Activated T-cell treated with anti-CD3 and anti-CD28 coated beads, Interleukin-2, amount 50 U/mL, for 72 hours (primary cell): ENCODE results near the gene MAP7D1. TPM values are rescaled to one million over a fixed set of nuclear protein-coding genes. Genes with fewer than 3 reads are reported as not detected.
A peak's percentile ranks its signal among the peaks of the same experiment; 100 is the strongest.

Experiments used
- ATAC-seq, 2 donors: fragments of 150-1000 bp; cut with Tn5 transposase; replicated peaks in 1 of 2; 2 replicates each; pipeline ENCODE4 v1.10.0; 2021; ENCODE audit warnings: moderate library complexity in 2 of 2, mild to moderate bottlenecking in 1 of 2
- DNase-seq, 2 donors: peaks; one replicate each; pipeline ENCODE4 v3.0.0; 2021 to 2022; ENCODE audit warnings: mixed read lengths in 1 of 2
- H3K27ac Mint-ChIP-seq: one replicate; pipeline ENCODE4 v1.8.0; 2022; ENCODE audit warnings: mild to moderate bottlenecking, moderate library complexity, mixed read lengths
- H3K27me3 Mint-ChIP-seq: one replicate; pipeline ENCODE4 v1.8.0; 2022; ENCODE audit warnings: low read depth, mixed read lengths
- H3K36me3 Mint-ChIP-seq, 2 donors: one replicate each; pipeline ENCODE4 v1.8.0; 2022; ENCODE audit warnings: mixed read lengths in 2 of 2, mild to moderate bottlenecking in 1 of 2; ENCODE audit not compliant: insufficient read depth in 2 of 2
- H3K4me1 Mint-ChIP-seq: one replicate; pipeline ENCODE4 v1.8.0; 2022; ENCODE audit warnings: low read depth, mixed read lengths
- H3K4me3 Mint-ChIP-seq, 2 donors: one replicate each; pipeline ENCODE4 v1.8.0; 2022; ENCODE audit warnings: mild to moderate bottlenecking in 2 of 2, mixed read lengths in 2 of 2, moderate library complexity in 2 of 2
- H3K9me3 Mint-ChIP-seq, 2 donors: one replicate each; pipeline ENCODE4 v1.8.0; 2022; ENCODE audit warnings: mixed read lengths in 2 of 2
- total RNA-seq, 2 donors: library from RNA; stranded (reverse); gene quantifications; one replicate each; pipeline ENCODE4 v1.2.3, GENCODE V29; 2022

Gene MAP7D1
- 100 to 1,000 TPM; 131 to 142 TPM for total RNA-seq

- H3K36me3 Mint-ChIP-seq: peaks cover 0 to 2% of the 10 kb centered on the region in 2 donors
- peak within 1 kb of the TSS; percentile 87 to 97 for H3K4me3 Mint-ChIP-seq
- H3K27me3 Mint-ChIP-seq: no peaks in the 10 kb centered on the region
- H3K27ac Mint-ChIP-seq: peak within 1 kb of the TSS; percentile 89
- H3K9me3 Mint-ChIP-seq: no peaks in the 10 kb centered on the region
- DNase-seq: peak; percentile 90
- ATAC-seq: peak; percentile 74 to 76
- peaks cover 81% of the 10 kb centered on the region for H3K4me1 Mint-ChIP-seq
Observed at GRCh38 chr1:36155408-36156328, at the start of gene MAP7D1. Gene MAP7D1, plus strand, starts transcription at chr1:36156160. Its CDS starts 258 bp downstream, at chr1:36156418.

GRCh38 chr1:36106269-36106668, 49.7 kb upstream of the MAP7D1 start:
- no peak overlapping the region for H3K4me3 Mint-ChIP-seq
- H3K27me3 Mint-ChIP-seq: no peaks in the 10 kb centered on the region
- no peak overlapping the region for H3K27ac Mint-ChIP-seq
- no peaks in the 10 kb centered on the region for H3K36me3 Mint-ChIP-seq
- DNase-seq: no peak
- H3K4me1 Mint-ChIP-seq: peaks cover 19% of the 10 kb centered on the region
- ATAC-seq: no peak
- no peaks in the 10 kb centered on the region for H3K9me3 Mint-ChIP-seq

GRCh38 chr1:36107394-36107793, 48.6 kb upstream of the MAP7D1 start:
- no peak for ATAC-seq
- H3K4me1 Mint-ChIP-seq: peaks cover 21% of the 10 kb centered on the region
- no peak overlapping the region for H3K4me3 Mint-ChIP-seq
- no peaks in the 10 kb centered on the region for H3K27me3 Mint-ChIP-seq
- no peaks in the 10 kb centered on the region for H3K9me3 Mint-ChIP-seq
- no peak for DNase-seq
- H3K27ac Mint-ChIP-seq: no peak overlapping the region
- H3K36me3 Mint-ChIP-seq: no peaks in the 10 kb centered on the region

DNA sequence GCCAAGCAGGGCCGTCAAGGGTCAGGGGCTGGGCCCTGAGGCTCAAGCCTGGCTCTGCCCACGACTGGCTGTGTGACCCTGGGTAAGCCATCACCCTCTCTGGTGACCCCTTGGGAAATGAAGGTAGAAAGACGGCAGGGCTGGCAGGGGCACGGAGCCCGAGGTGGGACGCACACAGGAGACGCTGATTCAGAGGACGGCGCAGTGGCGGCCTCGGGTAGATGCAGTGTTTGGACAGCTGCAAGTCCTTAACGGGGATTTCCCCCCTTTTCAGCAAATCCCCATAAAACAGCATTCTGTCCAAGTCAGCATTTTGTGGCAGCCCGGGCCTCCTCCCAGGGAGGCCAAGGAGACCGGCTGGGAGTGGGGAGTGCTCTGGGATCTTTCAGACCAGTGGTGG, 47.6 kb upstream of the MAP7D1 start:
- H3K4me1 Mint-ChIP-seq: peaks cover 21% of the 10 kb centered on the region
- DNase-seq (no peak), ATAC-seq (no peak)
- H3K9me3 Mint-ChIP-seq: no peaks in the 10 kb centered on the region
- no peaks in the 10 kb centered on the region for H3K27me3 Mint-ChIP-seq
- no peaks in the 10 kb centered on the region for H3K36me3 Mint-ChIP-seq
- H3K4me3 Mint-ChIP-seq: no peak overlapping the region
- peak overlapping the region; percentile 40 for H3K27ac Mint-ChIP-seq

- H3K36me3 Mint-ChIP-seq: no peaks in the 10 kb centered on the region
- H3K27ac Mint-ChIP-seq: peak overlapping the region; percentile 49
- no peaks in the 10 kb centered on the region for H3K27me3 Mint-ChIP-seq
- DNase-seq (peak; percentile 61 to 66), ATAC-seq (peak; percentile 94 to 96)
- H3K9me3 Mint-ChIP-seq: no peaks in the 10 kb centered on the region
- peaks cover 21% of the 10 kb centered on the region for H3K4me1 Mint-ChIP-seq
- peak overlapping the region; percentile 32 to 66 for H3K4me3 Mint-ChIP-seq
Observed at GRCh38 chr1:36109041-36109679, 46.8 kb upstream of the MAP7D1 start.

DNA sequence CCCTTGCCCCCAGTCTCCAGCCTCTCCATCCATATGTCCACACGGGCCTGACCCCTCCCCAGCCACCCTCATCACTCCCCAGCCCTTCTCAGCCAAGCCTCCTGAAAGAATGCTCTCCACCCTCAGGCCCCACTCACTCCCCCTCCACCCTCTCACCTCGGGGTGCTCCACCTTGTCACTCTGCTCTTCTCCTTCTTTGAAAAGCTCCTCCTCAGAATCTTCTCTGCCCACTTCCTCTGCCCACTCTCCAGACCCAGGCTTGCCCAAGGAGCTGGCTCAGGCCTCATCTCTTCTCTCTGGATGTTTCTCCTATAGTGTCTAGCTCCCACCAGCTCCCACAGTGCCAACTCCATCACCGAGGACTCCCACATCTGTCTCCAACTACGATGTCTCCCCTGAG, 44.8 kb upstream of the MAP7D1 start:
- Mint-ChIP-seq H3K4me1 (peaks cover 21% of the 10 kb centered on the region), H3K27ac (peak overlapping the region; percentile 11), H3K9me3 (no peaks in the 10 kb centered on the region), H3K27me3 (no peaks in the 10 kb centered on the region), H3K36me3 (no peaks in the 10 kb centered on the region), H3K4me3 (no peak overlapping the region)
- ATAC-seq (no peak), DNase-seq (no peak)

DNA sequence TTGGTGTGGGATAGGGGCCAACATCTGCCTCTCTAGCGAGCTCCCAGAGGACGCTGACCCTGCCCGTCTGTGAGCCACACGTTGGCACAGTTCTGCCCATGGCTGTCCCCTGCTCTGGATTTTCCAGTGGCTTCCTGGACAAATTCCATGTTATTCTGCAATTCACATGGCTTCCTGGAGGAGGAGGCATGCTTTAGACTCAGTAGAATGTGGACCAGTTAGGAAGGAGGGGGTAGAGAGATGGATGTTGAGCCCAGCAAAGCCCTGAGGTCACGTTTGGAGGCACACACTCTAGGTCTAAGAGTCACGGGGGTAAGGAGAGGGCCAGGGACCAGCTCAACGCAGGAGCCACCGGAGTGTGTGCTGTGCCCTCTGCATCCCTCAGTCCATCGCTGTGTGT, 43.1 kb upstream of the MAP7D1 start:
- ATAC-seq (no peak), DNase-seq (no peak)
- Mint-ChIP-seq H3K27me3 (no peaks in the 10 kb centered on the region), H3K36me3 (no peaks in the 10 kb centered on the region), H3K4me3 (no peak overlapping the region), H3K9me3 (no peaks in the 10 kb centered on the region), H3K4me1 (peaks cover 21% of the 10 kb centered on the region), H3K27ac (no peak overlapping the region)

- Mint-ChIP-seq H3K9me3 (no peaks in the 10 kb centered on the region), H3K27me3 (no peaks in the 10 kb centered on the region), H3K36me3 (no peaks in the 10 kb centered on the region), H3K4me3 (no peak overlapping the region), H3K4me1 (peaks cover 16% of the 10 kb centered on the region), H3K27ac (no peak overlapping the region)
- DNase-seq (no peak), ATAC-seq (no peak)
Observed at GRCh38 chr1:36114371-36114770, 41.6 kb upstream of the MAP7D1 start.

- no peak overlapping the region for H3K4me3 Mint-ChIP-seq
- H3K27me3 Mint-ChIP-seq: no peaks in the 10 kb centered on the region
- H3K36me3 Mint-ChIP-seq: no peaks in the 10 kb centered on the region
- H3K9me3 Mint-ChIP-seq: no peaks in the 10 kb centered on the region
- no peak overlapping the region for H3K27ac Mint-ChIP-seq
- H3K4me1 Mint-ChIP-seq: peaks cover 10% of the 10 kb centered on the region
- DNase-seq (no peak), ATAC-seq (no peak)
Observed at GRCh38 chr1:36115200-36115669, 40.7 kb upstream of the MAP7D1 start.

DNA sequence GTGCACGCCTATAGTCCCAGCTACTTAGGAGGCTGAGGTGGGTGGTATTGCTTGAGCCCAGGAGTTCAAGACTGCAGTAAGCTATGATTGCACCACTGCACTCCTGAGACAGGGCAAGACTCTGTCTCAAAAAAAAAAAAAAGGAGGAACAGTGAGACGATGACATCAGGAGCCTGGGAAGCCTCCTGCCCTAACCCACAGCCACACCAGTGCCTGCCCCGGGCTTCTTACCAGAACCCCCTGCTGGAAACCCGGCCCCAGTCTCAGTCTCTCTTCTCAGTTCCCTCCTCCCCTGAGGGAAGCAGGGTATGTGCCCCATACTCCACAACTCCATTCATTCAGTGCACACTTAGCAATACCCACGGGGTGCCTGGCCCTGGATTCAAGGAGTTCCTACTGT, 40.0 kb upstream of the MAP7D1 start:
- ATAC-seq: no peak
- Mint-ChIP-seq H3K9me3 (no peaks in the 10 kb centered on the region), H3K4me1 (peaks cover 5% of the 10 kb centered on the region), H3K27me3 (no peaks in the 10 kb centered on the region), H3K36me3 (no peaks in the 10 kb centered on the region), H3K4me3 (no peak overlapping the region), H3K27ac (no peak overlapping the region)
- DNase-seq: no peak

DNA sequence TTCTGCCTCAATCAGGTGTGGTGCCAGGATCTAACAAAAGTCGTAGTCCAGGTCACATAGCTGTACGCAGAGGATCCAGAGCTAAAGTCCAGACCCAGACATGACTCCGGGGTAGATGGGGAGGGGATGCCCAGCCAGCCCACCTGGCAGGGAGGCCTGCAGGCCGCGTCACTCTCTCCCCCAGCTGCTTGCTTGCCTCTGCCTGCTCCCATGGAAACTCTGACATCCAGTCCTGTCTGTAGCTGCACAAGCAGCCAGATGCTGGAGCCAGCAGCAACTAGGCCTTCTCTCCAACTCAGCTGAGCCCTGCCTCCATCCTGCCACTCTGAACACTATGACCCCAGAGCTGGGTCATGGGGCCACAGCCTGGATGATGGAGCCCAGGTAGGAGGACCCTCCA, 39.1 kb upstream of the MAP7D1 start:
- ATAC-seq: no peak
- Mint-ChIP-seq H3K4me3 (no peak overlapping the region), H3K27ac (no peak overlapping the region), H3K27me3 (no peaks in the 10 kb centered on the region), H3K9me3 (no peaks in the 10 kb centered on the region), H3K36me3 (no peaks in the 10 kb centered on the region), H3K4me1 (no peaks in the 10 kb centered on the region)
- DNase-seq: no peak

GRCh38 chr1:36118447-36119204, 37.3 kb upstream of the MAP7D1 start:
- DNase-seq (no peak), ATAC-seq (no peak)
- no peak overlapping the region for H3K27ac Mint-ChIP-seq
- H3K27me3 Mint-ChIP-seq: peaks cover 15% of the 10 kb centered on the region
- H3K4me1 Mint-ChIP-seq: peaks cover 11% of the 10 kb centered on the region
- no peaks in the 10 kb centered on the region for H3K36me3 Mint-ChIP-seq
- H3K4me3 Mint-ChIP-seq: no peak overlapping the region
- no peaks in the 10 kb centered on the region for H3K9me3 Mint-ChIP-seq

- ATAC-seq: no peak
- Mint-ChIP-seq H3K36me3 (no peaks in the 10 kb centered on the region), H3K27me3 (peaks cover 22% of the 10 kb centered on the region), H3K4me1 (peaks cover 12% of the 10 kb centered on the region), H3K4me3 (no peak overlapping the region), H3K27ac (no peak overlapping the region), H3K9me3 (no peaks in the 10 kb centered on the region)
- DNase-seq: no peak
Observed at GRCh38 chr1:36119456-36119855, 36.5 kb upstream of the MAP7D1 start.
